Endothelial cell of umbilical vein (primary cell): Measurements from ENCODE around the gene CTNND2. TPM values are rescaled to one million over a fixed set of nuclear protein-coding genes. Genes with fewer than 3 reads are reported as not detected.

ENCODE experiments used
- BruUV-seq: library from RNA; stranded (reverse); fragments of 400-500 nt; replicated peaks from 2 replicates; lab custom pipeline; 2021; lab: Mats Ljungman, UMichigan
- CTCF ChIA-PET: fragments of 300-600, 350-600 bp; sonication (Branson Sonifier 250); formaldehyde crosslinking; loops from one replicate; lab custom pipeline; 2021; ENCODE audit warnings: antibody characterized with exemption, inconsistent platforms; lab: Charles Lee
- POLR2A ChIA-PET: fragments of 300-600, 350-600 bp; sonication (Branson Sonifier 250); formaldehyde crosslinking; loops from one replicate; lab custom pipeline; 2021; ENCODE audit warnings: antibody characterized with exemption, inconsistent platforms; lab: Charles Lee
- DNase-seq: peaks from one replicate; pipeline ENCODE4 v3.0.0-alpha.2; 2011; ENCODE audit warnings: low read depth, low spot score
- FAIRE-seq: peaks from 2 replicates; lab custom pipeline; 2011; peaks lifted over from hg19 to GRCh38; lab: Jason Lieb, UNC
- H2AFZ ChIP-seq: 2 replicates; pipeline ENCODE4 v1.6.0; 2012; ENCODE audit warnings: low read depth, low read length, control low read depth, inconsistent platforms
- H3K27ac ChIP-seq: 2 replicates; pipeline ENCODE4 v1.5.1; 2011; ENCODE audit warnings: low read depth, mild to moderate bottlenecking, control low read depth, low read length, moderate library complexity; ENCODE audit not compliant: insufficient read depth
- H3K27me3 ChIP-seq, 2 experiments: 2 replicates each; pipeline versions ENCODE4 v1.6.0 to v1.6.1; 2011; ENCODE audit warnings: low read length in 2 of 2, mixed read lengths in 1 of 2; ENCODE audit not compliant: control insufficient read depth in 2 of 2, insufficient read depth in 2 of 2
- H3K36me3 ChIP-seq, 2 experiments: 2 replicates in 1 of 2; 3 replicates in 1 of 2; pipeline ENCODE4 v1.5.1; 2011; ENCODE audit warnings: low read length in 2 of 2, mild to moderate bottlenecking in 1 of 2, moderate library complexity in 1 of 2; ENCODE audit not compliant: control insufficient read depth in 2 of 2, insufficient read depth in 2 of 2; ENCODE audit errors: extremely low read depth in 1 of 2
- H3K4me1 ChIP-seq: 3 replicates; pipeline ENCODE4 v1.5.1; 2011; ENCODE audit warnings: mild to moderate bottlenecking, low read length; ENCODE audit not compliant: control insufficient read depth, insufficient read depth; ENCODE audit errors: extremely low read depth
- H3K4me2 ChIP-seq: 2 replicates; pipeline ENCODE4 v1.6.1; 2011; ENCODE audit warnings: low read length, control low read depth, mixed read lengths; ENCODE audit not compliant: insufficient read depth
- H3K4me3 ChIP-seq, 3 experiments: fragments of 200-600 bp in 1 of 3; sonication (generic), shearing (Covaris generic) in 1 of 3; replicated peaks in 1 of 3; 2 replicates each; pipeline ENCODE4 v1.5.1; 2011 to 2016; ENCODE audit warnings: control low read depth in 3 of 3, low read length in 3 of 3, mild to moderate bottlenecking in 2 of 3, inconsistent platforms in 1 of 3, low read depth in 1 of 3, moderate library complexity in 1 of 3; ENCODE audit not compliant: insufficient read depth in 1 of 3
- H3K79me2 ChIP-seq: 2 replicates; pipeline ENCODE4 v1.6.0; 2012; ENCODE audit warnings: low read length, inconsistent platforms; ENCODE audit not compliant: control insufficient read depth, insufficient read depth
- H3K9ac ChIP-seq: replicated peaks from 2 replicates; pipeline ENCODE3; 2011; ENCODE audit warnings: low read length, control low read depth; ENCODE audit not compliant: insufficient read depth; ENCODE audit errors: extremely low read depth
- H3K9me1 ChIP-seq: replicated peaks from 3 replicates; pipeline ENCODE4 v1.6.0; 2011; ENCODE audit warnings: mild to moderate bottlenecking, low read length; ENCODE audit not compliant: control insufficient read depth, insufficient read depth; ENCODE audit errors: extremely low read depth
- H3K9me3 ChIP-seq: replicated peaks from 2 replicates; pipeline ENCODE4 v1.5.1; 2012; ENCODE audit warnings: low read length, inconsistent platforms; ENCODE audit not compliant: control insufficient read depth, insufficient read depth
- H4K20me1 ChIP-seq: replicated peaks from 2 replicates; pipeline ENCODE3; 2011; ENCODE audit warnings: mild to moderate bottlenecking, low read length; ENCODE audit not compliant: control insufficient read depth, insufficient read depth; ENCODE audit errors: extremely low read depth
- CTCF ChIP-seq, 2 donors: IDR thresholded peaks; 1 replicate in 1 of 2; 2 replicates in 1 of 2; pipeline ENCODE4 v1.5.1; 2011; ENCODE audit warnings: low read length in 2 of 2, mild to moderate bottlenecking in 2 of 2, moderate library complexity in 2 of 2, control low read depth in 1 of 2, inconsistent platforms in 1 of 2, low read depth in 1 of 2; ENCODE audit not compliant: insufficient read depth in 1 of 2; ENCODE audit errors: extremely low read depth in 1 of 2
- EZH2 ChIP-seq: IDR thresholded peaks from 2 replicates; pipeline ENCODE4 v1.6.1; 2012; ENCODE audit warnings: borderline replicate concordance, low read depth, mild to moderate bottlenecking, moderate library complexity, low read length, inconsistent platforms; ENCODE audit not compliant: severe bottlenecking
- FOS ChIP-seq: IDR thresholded peaks from 2 replicates; pipeline ENCODE4 v1.6.1; 2011; ENCODE audit warnings: mild to moderate bottlenecking, low read length, moderate library complexity, borderline replicate concordance; ENCODE audit not compliant: insufficient read depth
- GATA2 ChIP-seq: IDR thresholded peaks from 2 replicates; pipeline ENCODE4 v1.7.0; 2011; ENCODE audit warnings: low read depth, mild to moderate bottlenecking, moderate library complexity, mixed read lengths, low read length; ENCODE audit not compliant: insufficient read length, insufficient read depth
- JUN ChIP-seq: IDR thresholded peaks from 2 replicates; pipeline ENCODE4 v1.6.1; 2011; ENCODE audit warnings: borderline replicate concordance, low read depth; ENCODE audit not compliant: insufficient read length, insufficient read depth
- MAX ChIP-seq: IDR thresholded peaks from 2 replicates; pipeline ENCODE4 v1.6.1; 2011; ENCODE audit not compliant: insufficient read depth, insufficient read length
- MYC ChIP-seq: IDR thresholded peaks from one replicate; pipeline ENCODE4 v1.6.1; 2011; ENCODE audit warnings: mild to moderate bottlenecking, low read depth, low read length
- POLR2A ChIP-seq: IDR thresholded peaks from 2 replicates; pipeline ENCODE4 v1.6.1; 2012; ENCODE audit warnings: low read depth, mild to moderate bottlenecking, control low read depth, low read length
- POLR2AphosphoS5 ChIP-seq: IDR thresholded peaks from 2 replicates; pipeline ENCODE4 v1.6.1; 2012; ENCODE audit warnings: low read depth, mild to moderate bottlenecking, control low read depth, low read length, moderate library complexity; ENCODE audit not compliant: insufficient read depth
- dilution Hi-C: fragments of 300-500 bp; cut with MboI; formaldehyde crosslinking; loops from one replicate; pipeline ENCODE4 v1.15.0; 2019; ENCODE audit warnings: low sequenced_read_pairs; ENCODE audit not compliant: extremely low pct_ligation_motif_present
- intact Hi-C: fragments of 100-400 bp; cut with micrococcal nuclease; formaldehyde crosslinking; loops from one replicate; pipeline ENCODE4 v1.10.0; 2022
- polyA plus RNA-seq, 4 experiments: library from polyadenylated mRNA; depleted of rRNA in 3 of 4; stranded (reverse) in 3 of 4; unstranded in 1 of 4; fragments of >200 nt; gene quantifications; 2 replicates each; pipeline versions ENCODE4 v1.2.1 to v1.2.3, GENCODE V29; 2011 to 2012; ENCODE audit warnings: missing spikeins in 1 of 4
- total RNA-seq: library from RNA; stranded (reverse); gene quantifications from 2 replicates; pipeline ENCODE4 v1.2.3, GENCODE V29; 2021

Gene CTNND2
- total and polyA plus RNA-seq, 2 donors (not counting 3 experiments of a cell fraction or from before 2014, with no cell fraction given) = not detected

GRCh38 chr5:11306365-11306764, 597.9 kb downstream of the CTNND2 start:
- BruUV-seq = no TSS peak
- no peak overlapping the region for H3K4me2 ChIP-seq
- no peaks in the 10 kb centered on the region for H3K9me1 ChIP-seq
- H3K4me1 ChIP-seq = no peaks in the 10 kb centered on the region
- TF ChIP-seq POLR2AphosphoS5 (no peak), POLR2A (no peak), CTCF (IDR thresholded peaks at IDR 0.05; ENCODE audit: extremely low read depth in 1 of 2, insufficient read depth in 1 of 2, low read depth in 1 of 2, low read length in 2 of 2) (no peak), JUN (no peak), MYC (no peak), GATA2 (no peak), FOS (no peak), MAX (no peak), EZH2 (no peak)
- H3K9me3 ChIP-seq = no peaks in the 10 kb centered on the region
- H3K79me2 ChIP-seq = no peaks in the 10 kb centered on the region
- dilution Hi-C loops (no loop called here), intact Hi-C loops (no loop called here)
- no peaks in the 10 kb centered on the region for H4K20me1 ChIP-seq
- ChIA-PET CTCF (no interaction called here), POLR2A (no interaction called here)
- FAIRE-seq (no peak), DNase-seq (no peak)
- no peak overlapping the region for H3K27ac ChIP-seq
- no peaks in the 10 kb centered on the region for H3K36me3 ChIP-seq
- no peak overlapping the region for H3K4me3 ChIP-seq
- H3K27me3 ChIP-seq = no peaks in the 10 kb centered on the region
- no peak overlapping the region for H2AFZ ChIP-seq
- H3K9ac ChIP-seq = no peak overlapping the region
